Activated T-helper 1 cell treated with anti-CD3 and anti-CD28 coated beads, Interleukin-12 subunit alpha, Interleukin-12 subunit beta, Interleukin-2, Interleukin-4 antibody, amounts not matched to agents 30 ng/mL and 10 ng/mL and 1 ng/mL, durations not matched to agents 14 hours and 24 hours and 36 hours (primary cell): ENCODE results near the gene PIEZO2. TPM values are rescaled to one million over a fixed set of nuclear protein-coding genes. Genes with fewer than 3 reads are reported as not detected.

Experiments used
- DNase-seq: peaks from one replicate; pipeline ENCODE4 v3.0.0; 2021; ENCODE audit warnings: low spot score
- H3K27ac Mint-ChIP-seq: one replicate; pipeline ENCODE4 v1.8.0; 2021; ENCODE audit warnings: mild to moderate bottlenecking, mixed read lengths
- H3K27me3 Mint-ChIP-seq: one replicate; pipeline ENCODE4 v1.8.0; 2022; ENCODE audit warnings: mild to moderate bottlenecking, moderate library complexity, mixed read lengths; ENCODE audit not compliant: insufficient read depth
- H3K36me3 Mint-ChIP-seq: one replicate; pipeline ENCODE4 v1.8.0; 2021; ENCODE audit warnings: low read depth, mixed read lengths
- H3K4me1 Mint-ChIP-seq: one replicate; pipeline ENCODE4 v1.8.0; 2021; ENCODE audit warnings: low read depth, mixed read lengths
- H3K4me3 Mint-ChIP-seq: one replicate; pipeline ENCODE4 v1.8.0; 2021; ENCODE audit warnings: mild to moderate bottlenecking, moderate library complexity, mixed read lengths
- H3K9me3 Mint-ChIP-seq: one replicate; pipeline ENCODE4 v1.8.0; 2021; ENCODE audit warnings: mixed read lengths
- intact Hi-C: fragments of 100-400 bp; cut with micrococcal nuclease; formaldehyde crosslinking; loops from one replicate; pipeline ENCODE4 v1.15.1; 2024
- total RNA-seq: library from RNA; stranded (reverse); gene quantifications from 2 replicates; pipeline ENCODE4 v1.2.3, GENCODE V29; 2022

The PIEZO2 gene
- total RNA-seq, 1 donor from 2014 or later, result not detected

- no peak for DNase-seq
- Mint-ChIP-seq H3K36me3 (no peaks in the 10 kb centered on the region), H3K4me1 (no peaks in the 10 kb centered on the region), H3K27ac (no peak overlapping the region), H3K4me3 (no peak overlapping the region), H3K9me3 (no peaks in the 10 kb centered on the region), H3K27me3 (peaks cover 3% of the 10 kb centered on the region)
- intact Hi-C loops, result no loop called here
Measured at GRCh38 chr18:11162889-11163288, 13.5 kb upstream of the PIEZO2 start.

- intact Hi-C loops, result no loop called here
- no peak overlapping the region for H3K4me3 Mint-ChIP-seq
- H3K4me1 Mint-ChIP-seq, result no peaks in the 10 kb centered on the region
- H3K36me3 Mint-ChIP-seq, result no peaks in the 10 kb centered on the region
- no peak for DNase-seq
- no peaks in the 10 kb centered on the region for H3K9me3 Mint-ChIP-seq
- no peak overlapping the region for H3K27ac Mint-ChIP-seq
- H3K27me3 Mint-ChIP-seq, result peaks cover 3% of the 10 kb centered on the region
Measured at GRCh38 chr18:11162462-11162861, 13.1 kb upstream of the PIEZO2 start.

- intact Hi-C loops, result no loop called here
Measured at GRCh38 chr18:11160313-11160712, 10.9 kb upstream of the PIEZO2 start.

GRCh38 chr18:11159844-11160243 is 10.5 kb upstream of the PIEZO2 start:
- peaks cover 3% of the 10 kb centered on the region for H3K27me3 Mint-ChIP-seq
- no peak overlapping the region for H3K4me3 Mint-ChIP-seq
- no peak for DNase-seq
- H3K36me3 Mint-ChIP-seq, result no peaks in the 10 kb centered on the region
- H3K9me3 Mint-ChIP-seq, result no peaks in the 10 kb centered on the region
- H3K27ac Mint-ChIP-seq, result no peak overlapping the region
- no peaks in the 10 kb centered on the region for H3K4me1 Mint-ChIP-seq
- intact Hi-C loops, result loop anchor here (10.0 kb wide), 1 partner anchor 375 kb away; no protein-coding TSS in a partner anchor

More at GRCh38 chr18:11160313-11160712, 10.9 kb upstream of the PIEZO2 start:
- H3K27me3 Mint-ChIP-seq, result peaks cover 4% of the 10 kb centered on the region
- H3K9me3 Mint-ChIP-seq, result no peaks in the 10 kb centered on the region
- H3K4me3 Mint-ChIP-seq, result no peak overlapping the region
- no peak overlapping the region for H3K27ac Mint-ChIP-seq
- H3K4me1 Mint-ChIP-seq, result no peaks in the 10 kb centered on the region
- no peak for DNase-seq
- H3K36me3 Mint-ChIP-seq, result no peaks in the 10 kb centered on the region

GRCh38 chr18:11156978-11157377 is 7.6 kb upstream of the PIEZO2 start:
- H3K4me1 Mint-ChIP-seq, result no peaks in the 10 kb centered on the region
- no peak for DNase-seq
- no peaks in the 10 kb centered on the region for H3K36me3 Mint-ChIP-seq
- no peak overlapping the region for H3K27ac Mint-ChIP-seq
- H3K27me3 Mint-ChIP-seq, result peaks cover 7% of the 10 kb centered on the region
- no peak overlapping the region for H3K4me3 Mint-ChIP-seq
- H3K9me3 Mint-ChIP-seq, result no peaks in the 10 kb centered on the region
- intact Hi-C loops, result loop anchor here (10.0 kb wide), 1 partner anchor 372 kb away; no protein-coding TSS in a partner anchor

GRCh38 chr18:11155034-11155759 is 5.8 kb upstream of the PIEZO2 start:
- Mint-ChIP-seq H3K4me1 (no peaks in the 10 kb centered on the region), H3K27ac (no peak overlapping the region), H3K27me3 (peaks cover 18% of the 10 kb centered on the region), H3K36me3 (no peaks in the 10 kb centered on the region), H3K4me3 (no peak overlapping the region), H3K9me3 (no peaks in the 10 kb centered on the region)
- no peak for DNase-seq
- intact Hi-C loops, result loop anchor here (2.0 to 10.0 kb wide), 2 partner anchors 370 to 1184 kb away; no protein-coding TSS in a partner anchor

- Mint-ChIP-seq H3K27ac (no peak overlapping the region), H3K4me1 (no peaks in the 10 kb centered on the region), H3K36me3 (no peaks in the 10 kb centered on the region), H3K4me3 (no peak overlapping the region), H3K9me3 (no peaks in the 10 kb centered on the region), H3K27me3 (peaks cover 22% of the 10 kb centered on the region)
- intact Hi-C loops, result loop anchor here (2.0 to 10.0 kb wide), 3 partner anchors 302 to 1184 kb away; no protein-coding TSS in a partner anchor
- DNase-seq, result no peak
Measured at GRCh38 chr18:11154368-11154989, 5.1 kb upstream of the PIEZO2 start.

- Mint-ChIP-seq H3K4me3 (no peak overlapping the region), H3K27me3 (peaks cover 24% of the 10 kb centered on the region), H3K9me3 (no peaks in the 10 kb centered on the region), H3K4me1 (no peaks in the 10 kb centered on the region), H3K36me3 (no peaks in the 10 kb centered on the region), H3K27ac (no peak overlapping the region)
- no peak for DNase-seq
- intact Hi-C loops, result loop anchor here (5.0 to 10.0 kb wide), 2 partner anchors 301 to 368 kb away; no protein-coding TSS in a partner anchor
Measured at GRCh38 chr18:11153097-11153496, 3.7 kb upstream of the PIEZO2 start.

- H3K4me1 Mint-ChIP-seq, result no peaks in the 10 kb centered on the region
- intact Hi-C loops, result loop anchor here (5.0 to 10.0 kb wide), 2 partner anchors 298 to 365 kb away; no protein-coding TSS in a partner anchor
- DNase-seq, result no peak
- H3K36me3 Mint-ChIP-seq, result no peaks in the 10 kb centered on the region
- no peak overlapping the region for H3K4me3 Mint-ChIP-seq
- H3K27ac Mint-ChIP-seq, result no peak overlapping the region
- peaks cover 31% of the 10 kb centered on the region for H3K27me3 Mint-ChIP-seq
- no peaks in the 10 kb centered on the region for H3K9me3 Mint-ChIP-seq
Measured at GRCh38 chr18:11150271-11150615, 874 bp upstream of the PIEZO2 start.

- no peak overlapping the region for H3K4me3 Mint-ChIP-seq
Measured at GRCh38 chr18:11148680-11149440, 509 bp downstream of the PIEZO2 start.

GRCh38 chr18:11147962-11148679 is 1.2 kb downstream of the PIEZO2 start:
- no peaks in the 10 kb centered on the region for H3K4me1 Mint-ChIP-seq
- intact Hi-C loops, result no loop called here
- H3K27me3 Mint-ChIP-seq, result peaks cover 31% of the 10 kb centered on the region
- H3K27ac Mint-ChIP-seq, result no peak overlapping the region
- H3K36me3 Mint-ChIP-seq, result no peaks in the 10 kb centered on the region
- no peak overlapping the region for H3K4me3 Mint-ChIP-seq
- no peak for DNase-seq
- H3K9me3 Mint-ChIP-seq, result no peaks in the 10 kb centered on the region

More at GRCh38 chr18:11148680-11149440, 509 bp downstream of the PIEZO2 start:
- Mint-ChIP-seq H3K27ac (no peak overlapping the region), H3K27me3 (peaks cover 31% of the 10 kb centered on the region), H3K4me1 (no peaks in the 10 kb centered on the region), H3K36me3 (no peaks in the 10 kb centered on the region), H3K9me3 (no peaks in the 10 kb centered on the region)
- DNase-seq, result no peak
- intact Hi-C loops, result no loop called here

- no peak for DNase-seq
- Mint-ChIP-seq H3K27me3 (peaks cover 31% of the 10 kb centered on the region), H3K4me3 (no peak overlapping the region), H3K36me3 (no peaks in the 10 kb centered on the region), H3K27ac (no peak overlapping the region), H3K9me3 (no peaks in the 10 kb centered on the region), H3K4me1 (no peaks in the 10 kb centered on the region)
- intact Hi-C loops, result no loop called here
Measured at GRCh38 chr18:11147371-11147951, 1.9 kb downstream of the PIEZO2 start.
